Measurements from ENCODE around the gene ENTPD8. TPM values are rescaled to one million over a fixed set of nuclear protein-coding genes. Genes with fewer than 3 reads are reported as not detected.
"Not testable (repeated sequence)": the region's sequence is repeated elsewhere in the genome, so short reads cannot be mapped to it uniquely, and the experiment has no call there.

ENTPD8 gene
- total and polyA plus RNA-seq, 8 donors: 0.98 to 4.7 (median 2.0) TPM

- no peaks in the 10 kb centered on the region for H3K4me1 ChIP-seq
- no peak overlapping the region for H3K27ac ChIP-seq
- TF ChIP-seq CTCF (IDR thresholded peaks at IDR 0.05): no peak
- no peak for ATAC-seq
- no peak for DNase-seq
- H3K9me3 ChIP-seq: no peaks in the 10 kb centered on the region
- no peak for FAIRE-seq
- H3K4me3 ChIP-seq: no peak overlapping the region
- intact Hi-C loops (cut with DNase I): no loop called here
- 93 to 94% methylated on average over 3 of the region's 3 CpGs for WGBS, 2 donors
- H3K27me3 ChIP-seq: no peaks in the 10 kb centered on the region
- no peaks in the 10 kb centered on the region for H3K36me3 ChIP-seq
Observed at GRCh38 chr9:137475666-137476065, 34.5 kb upstream of the ENTPD8 start.

- TF ChIP-seq CTCF (IDR thresholded peaks at IDR 0.05): no peak
- intact Hi-C loops (cut with DNase I): no loop called here
- WGBS, 2 donors: 96% methylated on average over 18 of the region's 18 CpGs
- no peaks in the 10 kb centered on the region for H3K4me1 ChIP-seq
- no peaks in the 10 kb centered on the region for H3K27me3 ChIP-seq
- no peaks in the 10 kb centered on the region for H3K36me3 ChIP-seq
- ATAC-seq (no peak), DNase-seq (peak in 1 of 6 donors; percentile 28), FAIRE-seq (no peak)
- no peaks in the 10 kb centered on the region for H3K9me3 ChIP-seq
- H3K4me3 ChIP-seq: no peak overlapping the region
- no peak overlapping the region for H3K27ac ChIP-seq
Observed at GRCh38 chr9:137474271-137474670, 33.1 kb upstream of the ENTPD8 start.

- FAIRE-seq: no peak
- no peak for TF ChIP-seq CTCF (IDR thresholded peaks at IDR 0.05)
- Histone ChIP-seq H3K4me1 (no peaks in the 10 kb centered on the region), H3K27me3 (no peaks in the 10 kb centered on the region), H3K36me3 (no peaks in the 10 kb centered on the region), H3K27ac (no peak overlapping the region), H3K9me3 (no peaks in the 10 kb centered on the region), H3K4me3 (no peak overlapping the region)
- ATAC-seq: no peak
- DNase-seq: peak in 1 of 6 donors; percentile 3
- intact Hi-C loops (cut with DNase I): no loop called here
- 86 to 87% methylated on average over 7 of the region's 7 CpGs for WGBS, 2 donors
Observed at GRCh38 chr9:137470785-137471184, 29.6 kb upstream of the ENTPD8 start.

GRCh38 chr9:137467896-137468295, 26.7 kb upstream of the ENTPD8 start:
- Histone ChIP-seq H3K36me3 (no peaks in the 10 kb centered on the region), H3K27ac (no peak overlapping the region), H3K9me3 (no peaks in the 10 kb centered on the region), H3K27me3 (no peaks in the 10 kb centered on the region), H3K4me1 (no peaks in the 10 kb centered on the region), H3K4me3 (no peak overlapping the region)
- DNase-seq (no peak), ATAC-seq (no peak), FAIRE-seq (no peak)
- no peak for TF ChIP-seq CTCF (IDR thresholded peaks at IDR 0.05)
- intact Hi-C loops (cut with DNase I): no loop called here
- 97 to 99% methylated on average over 7 of the region's 7 CpGs for WGBS, 2 donors

- H3K4me1 ChIP-seq: no peaks in the 10 kb centered on the region
- intact Hi-C loops (cut with DNase I): no loop called here
- no peak overlapping the region for H3K27ac ChIP-seq
- DNase-seq: peak in 2 of 6 donors; percentile 25 to 60
- no peak for ATAC-seq
- 89 to 94% methylated on average over 16 of the region's 16 CpGs for WGBS, 2 donors
- no peak for TF ChIP-seq CTCF (IDR thresholded peaks at IDR 0.05)
- no peak overlapping the region for H3K4me3 ChIP-seq
- H3K27me3 ChIP-seq: no peaks in the 10 kb centered on the region
- H3K9me3 ChIP-seq: no peaks in the 10 kb centered on the region
- H3K36me3 ChIP-seq: no peaks in the 10 kb centered on the region
- FAIRE-seq: no peak
Observed at GRCh38 chr9:137467161-137467581, 26.0 kb upstream of the ENTPD8 start.

GRCh38 chr9:137466389-137467085, 25.4 kb upstream of the ENTPD8 start:
- H3K27me3 ChIP-seq; intact Hi-C loops (cut with DNase I); H3K27ac ChIP-seq; H3K36me3 ChIP-seq; ATAC-seq; H3K9me3 ChIP-seq; H3K4me3 ChIP-seq; FAIRE-seq; H3K4me1 ChIP-seq: not testable (repeated sequence)
- peak in 2 of 6 donors; percentile 3 to 44 for DNase-seq
- WGBS, 2 donors: 90 to 91% methylated on average over 35 of the region's 35 CpGs
